Calu3 (cell line): ENCODE results near the gene FTH1. TPM values are rescaled to one million over a fixed set of nuclear protein-coding genes. Genes with fewer than 3 reads are reported as not detected.
A peak's percentile ranks its signal among the peaks of the same experiment; 100 is the strongest.

ENCODE experiments used
- BruUV-seq: library from RNA; stranded (reverse); fragments of 400-500 nt; replicated peaks from 2 replicates; lab custom pipeline; 2021; lab: Mats Ljungman, UMichigan
- CTCF ChIA-PET: fragments of 300-600 bp; sonication (Branson Sonifier 250); formaldehyde crosslinking; loops from one replicate; lab custom pipeline; 2022; ENCODE audit warnings: antibody characterized with exemption; lab: Charles Lee
- DNase-seq: peaks from one replicate; pipeline ENCODE4 v3.0.0; 2022
- H3K27ac Mint-ChIP-seq: one replicate; pipeline ENCODE4 v1.8.0; 2022; ENCODE audit warnings: mixed read lengths; ENCODE audit not compliant: unreplicated experiment
- H3K27me3 Mint-ChIP-seq: one replicate; pipeline ENCODE4 v1.8.0; 2022; ENCODE audit warnings: mixed read lengths; ENCODE audit not compliant: unreplicated experiment
- H3K36me3 Mint-ChIP-seq: one replicate; pipeline ENCODE4 v1.8.0; 2022; ENCODE audit warnings: mild to moderate bottlenecking, moderate library complexity, mixed read lengths; ENCODE audit not compliant: insufficient read depth, unreplicated experiment
- H3K4me1 Mint-ChIP-seq: one replicate; pipeline ENCODE4 v1.8.0; 2022; ENCODE audit warnings: mild to moderate bottlenecking, low read depth, mixed read lengths; ENCODE audit not compliant: unreplicated experiment
- H3K4me3 Mint-ChIP-seq: one replicate; pipeline ENCODE4 v1.8.0; 2022; ENCODE audit warnings: mild to moderate bottlenecking, low read depth, moderate library complexity, mixed read lengths; ENCODE audit not compliant: unreplicated experiment
- H3K9me3 Mint-ChIP-seq: one replicate; pipeline ENCODE4 v1.8.0; 2022; ENCODE audit warnings: low read depth, mixed read lengths; ENCODE audit not compliant: unreplicated experiment
- CTCF ChIP-seq: fragments of 200-600 bp; IDR thresholded peaks from one replicate; pipeline ENCODE4 v1.8.0; 2022; ENCODE audit warnings: antibody characterized with exemption; ENCODE audit not compliant: unreplicated experiment
- intact Hi-C: fragments of 100-400 bp; cut with micrococcal nuclease; formaldehyde crosslinking; loops from one replicate; pipeline ENCODE4 v1.10.0; 2022; ENCODE audit not compliant: unreplicated experiment
- total RNA-seq: library from RNA; stranded (reverse); gene quantifications from 2 replicates; pipeline ENCODE4 v1.2.3, GENCODE V29; 2022

Gene FTH1
- total RNA-seq, 1 experiment from 2014 or later: 1,555 TPM

GRCh38 chr11:61960532-61960931, 6.9 kb downstream of the FTH1 start:
- no peak overlapping the region for H3K27ac Mint-ChIP-seq
- H3K4me1 Mint-ChIP-seq: peaks cover 53% of the 10 kb centered on the region
- no peak for DNase-seq
- peaks cover 58% of the 10 kb centered on the region for H3K36me3 Mint-ChIP-seq
- no TSS peak for BruUV-seq
- H3K27me3 Mint-ChIP-seq: no peaks in the 10 kb centered on the region
- no peaks in the 10 kb centered on the region for H3K9me3 Mint-ChIP-seq
- intact Hi-C loops: no loop called here
- no peak for TF ChIP-seq CTCF
- CTCF ChIA-PET: no interaction called here
- no peak overlapping the region for H3K4me3 Mint-ChIP-seq

- no peak for DNase-seq
- Mint-ChIP-seq H3K9me3 (no peaks in the 10 kb centered on the region), H3K27ac (no peak overlapping the region), H3K27me3 (no peaks in the 10 kb centered on the region), H3K36me3 (peaks cover 49% of the 10 kb centered on the region), H3K4me1 (peaks cover 46% of the 10 kb centered on the region), H3K4me3 (no peak overlapping the region)
- no peak for TF ChIP-seq CTCF
- CTCF ChIA-PET: interaction anchor here (1.1 to 1.9 kb wide), 2 partner anchors 10 to 13 kb away, joined by 3 to 12 read pairs; partner anchors contain the start of gene BEST1
- intact Hi-C loops: no loop called here
- BruUV-seq: no TSS peak
Observed at GRCh38 chr11:61959678-61960077, 7.8 kb downstream of the FTH1 start.

- Mint-ChIP-seq H3K27ac (peak overlapping the region; percentile 82), H3K4me3 (no peak overlapping the region), H3K27me3 (no peaks in the 10 kb centered on the region), H3K36me3 (peaks cover 43% of the 10 kb centered on the region), H3K9me3 (no peaks in the 10 kb centered on the region), H3K4me1 (peaks cover 41% of the 10 kb centered on the region)
- no peak for TF ChIP-seq CTCF
- CTCF ChIA-PET: interaction anchor here (1.0 to 1.9 kb wide), 4 partner anchors 10 to 22 kb away, joined by 3 to 12 read pairs (median 3); partner anchors contain the start of gene BEST1
- BruUV-seq: no TSS peak
- DNase-seq: no peak
- intact Hi-C loops: no loop called here
Observed at GRCh38 chr11:61959114-61959513, 8.3 kb downstream of the FTH1 start.

GRCh38 chr11:61958590-61958989, 8.8 kb downstream of the FTH1 start:
- Mint-ChIP-seq H3K9me3 (no peaks in the 10 kb centered on the region), H3K27me3 (no peaks in the 10 kb centered on the region), H3K4me1 (peaks cover 36% of the 10 kb centered on the region), H3K4me3 (no peak overlapping the region), H3K36me3 (peaks cover 38% of the 10 kb centered on the region), H3K27ac (peak overlapping the region; percentile 82)
- CTCF ChIA-PET: interaction anchor here (1.0 to 1.9 kb wide), 4 partner anchors 9 to 22 kb away, joined by 3 to 12 read pairs (median 3); partner anchors contain the start of gene BEST1
- BruUV-seq: no TSS peak
- no peak for TF ChIP-seq CTCF
- intact Hi-C loops: no loop called here
- DNase-seq: no peak
